ENCODE data around the gene TMEM212. TPM values are rescaled to one million over a fixed set of nuclear protein-coding genes. Genes with fewer than 3 reads are reported as not detected.

TMEM212 gene
- polyA plus RNA-seq, 1 donor (not counting 4 experiments of a cell fraction or from before 2014, with no cell fraction given): not detected

- H4K20me1 ChIP-seq (ENCODE audit: control insufficient read depth, extremely low read depth, insufficient read depth, low read length): no peaks in the 10 kb centered on the region
- H3K4me1 ChIP-seq (ENCODE audit: control insufficient read depth, extremely low read depth, insufficient read depth, low read length): peaks cover 39% of the 10 kb centered on the region
- no peaks in the 10 kb centered on the region for H3K9me3 ChIP-seq (ENCODE audit: control insufficient read depth, low read depth, low read length)
- H3K4me3 ChIP-seq (ENCODE audit: control insufficient read depth in 2 of 3, extremely low read depth in 1 of 3, insufficient read depth in 2 of 3, low read depth in 1 of 3, low read length in 3 of 3): no peak overlapping the region
- DNase-seq (ENCODE audit: low read depth, low spot score): no peak
- H3K27ac ChIP-seq (ENCODE audit: control insufficient read depth, insufficient read depth, low read length): no peak overlapping the region
- dilution Hi-C loops (cut with MboI; ENCODE audit: extremely low pct_ligation_motif_present, low sequenced_read_pairs): no loop called here
- peaks cover 11% of the 10 kb centered on the region for H3K79me2 ChIP-seq (ENCODE audit: control insufficient read depth, insufficient read depth, low read length)
- no peaks in the 10 kb centered on the region for H3K9me1 ChIP-seq (ENCODE audit: control insufficient read depth, extremely low read depth, insufficient read depth, low read length)
- H3K27me3 ChIP-seq (ENCODE audit: control insufficient read depth, extremely low read depth, insufficient read depth, low read length): no peaks in the 10 kb centered on the region
- H3K36me3 ChIP-seq (ENCODE audit: control insufficient read depth in 2 of 2, extremely low read depth in 1 of 2, insufficient read depth in 2 of 2, low read length in 2 of 2): no peaks in the 10 kb centered on the region
- H2AFZ ChIP-seq (ENCODE audit: control insufficient read depth, low read length): no peak overlapping the region
- TF ChIP-seq CTCF (optimal IDR thresholded peaks at IDR 0.05 in 1 of 3, IDR thresholded peaks at IDR 0.05 in 1 of 3, conservative IDR thresholded peaks at IDR 0.05 in 1 of 3; ENCODE audit: extremely low read depth in 1 of 3, insufficient read depth in 2 of 3, low read length in 3 of 3) (no peak), EZH2 (IDR thresholded peaks at IDR 0.05; ENCODE audit: low read length) (no peak)
- no peak overlapping the region for H3K4me2 ChIP-seq (ENCODE audit: control insufficient read depth, extremely low read depth, insufficient read depth, low read depth, low read length)
- FAIRE-seq: no peak
- no peak overlapping the region for H3K9ac ChIP-seq (ENCODE audit: control insufficient read depth, extremely low read depth, insufficient read depth, low read length)
These were observed 38.3 kb upstream of the TMEM212 start for GRCh38 chr3:171804618-171805389.

DNA sequence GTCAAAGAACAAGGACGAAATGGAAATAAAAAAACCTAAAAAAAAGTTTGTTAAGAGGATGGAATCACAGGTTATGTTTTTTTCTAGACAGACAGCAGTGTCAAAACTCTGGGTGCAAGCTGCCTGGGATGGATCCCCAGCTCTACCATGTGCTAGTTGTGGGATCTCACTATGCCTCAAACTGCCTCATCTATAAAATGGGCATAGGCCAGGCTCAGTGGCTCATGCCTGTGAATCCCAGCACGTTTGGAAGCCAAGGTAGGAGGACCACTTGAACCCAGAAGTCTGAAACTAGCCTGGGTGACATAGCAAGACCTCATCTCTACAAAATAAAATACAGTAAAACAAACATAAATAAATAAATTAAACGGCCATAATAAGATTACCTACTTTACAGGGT, 37.5 kb upstream of the TMEM212 start:
- H3K36me3 ChIP-seq (ENCODE audit: control insufficient read depth in 2 of 2, extremely low read depth in 1 of 2, insufficient read depth in 2 of 2, low read length in 2 of 2): no peaks in the 10 kb centered on the region
- no peak overlapping the region for H3K9ac ChIP-seq (ENCODE audit: control insufficient read depth, extremely low read depth, insufficient read depth, low read length)
- no peak for FAIRE-seq
- no peak overlapping the region for H3K27ac ChIP-seq (ENCODE audit: control insufficient read depth, insufficient read depth, low read length)
- no peak overlapping the region for H3K4me2 ChIP-seq (ENCODE audit: control insufficient read depth, extremely low read depth, insufficient read depth, low read depth, low read length)
- DNase-seq (ENCODE audit: low read depth, low spot score): no peak
- no peak for TF ChIP-seq EZH2 (IDR thresholded peaks at IDR 0.05; ENCODE audit: low read length)
- TF ChIP-seq CTCF (optimal IDR thresholded peaks at IDR 0.05 in 1 of 3, IDR thresholded peaks at IDR 0.05 in 1 of 3, conservative IDR thresholded peaks at IDR 0.05 in 1 of 3; ENCODE audit: extremely low read depth in 1 of 3, insufficient read depth in 2 of 3, low read length in 3 of 3): no peak
- peaks cover 39% of the 10 kb centered on the region for H3K4me1 ChIP-seq (ENCODE audit: control insufficient read depth, extremely low read depth, insufficient read depth, low read length)
- no peaks in the 10 kb centered on the region for H4K20me1 ChIP-seq (ENCODE audit: control insufficient read depth, extremely low read depth, insufficient read depth, low read length)
- no peaks in the 10 kb centered on the region for H3K9me1 ChIP-seq (ENCODE audit: control insufficient read depth, extremely low read depth, insufficient read depth, low read length)
- no peaks in the 10 kb centered on the region for H3K9me3 ChIP-seq (ENCODE audit: control insufficient read depth, low read depth, low read length)
- no peaks in the 10 kb centered on the region for H3K27me3 ChIP-seq (ENCODE audit: control insufficient read depth, extremely low read depth, insufficient read depth, low read length)
- H3K79me2 ChIP-seq (ENCODE audit: control insufficient read depth, insufficient read depth, low read length): peaks cover 11% of the 10 kb centered on the region
- H2AFZ ChIP-seq (ENCODE audit: control insufficient read depth, low read length): no peak overlapping the region
- dilution Hi-C loops (cut with MboI; ENCODE audit: extremely low pct_ligation_motif_present, low sequenced_read_pairs): no loop called here
- no peak overlapping the region for H3K4me3 ChIP-seq (ENCODE audit: control insufficient read depth in 2 of 3, extremely low read depth in 1 of 3, insufficient read depth in 2 of 3, low read depth in 1 of 3, low read length in 3 of 3)
